Stomach (tissue), 9 donors: ENCODE measurements around the gene CHMP3. TPM values are rescaled to one million over a fixed set of nuclear protein-coding genes. Genes with fewer than 3 reads are reported as not detected.

Experiments used
- DNase-seq, 2 donors: peaks; one replicate each; pipeline versions ENCODE4 v3.0.0 to v3.0.0-alpha.2; 2013 to 2019
- H3K27ac ChIP-seq, 5 donors: fragments of 200-600 bp in 4 of 5; sonication (generic) in 4 of 5; one replicate each; pipeline ENCODE4 v1.5.1; 2013 to 2019; ENCODE audit warnings: mild to moderate bottlenecking in 1 of 5, moderate library complexity in 1 of 5
- H3K27me3 ChIP-seq, 3 donors: fragments of 200-600 bp; sonication (generic); one replicate each; pipeline ENCODE4 v1.5.1; 2017 to 2019; ENCODE audit warnings: mixed run types in 1 of 3
- H3K36me3 ChIP-seq, 4 donors: fragments of 200-600 bp; sonication (generic); 1 replicate in 3 of 4; 2 replicates in 1 of 4; pipeline ENCODE4 v1.5.1; 2016 to 2019
- H3K4me1 ChIP-seq, 4 donors: fragments of 200-600 bp; sonication (generic); one replicate each; pipeline ENCODE4 v1.5.1; 2016 to 2019
- H3K4me3 ChIP-seq, 4 donors: fragments of 200-600 bp; sonication (generic) in 3 of 4; one replicate each; pipeline ENCODE4 v1.5.1; 2016 to 2019; ENCODE audit warnings: mild to moderate bottlenecking in 1 of 4
- H3K9me3 ChIP-seq, 4 donors: fragments of 200-600 bp; sonication (generic); one replicate each; pipeline ENCODE4 v1.5.1; 2016 to 2019
- CTCF ChIP-seq, 7 experiments: fragments of 450-650 bp in 4 of 7; fragments of 200-600 bp in 3 of 7; sonication (generic) in 3 of 7; IDR thresholded peaks; one replicate each; pipeline ENCODE4 v1.5.1; 2016 to 2019; ENCODE audit warnings: antibody characterized with exemption in 7 of 7, control low read depth in 2 of 7, mild to moderate bottlenecking in 1 of 7
- EP300 ChIP-seq: sonication (generic); formaldehyde crosslinking; IDR thresholded peaks from one replicate; pipeline ENCODE4 v1.6.1; 2017; ENCODE audit warnings: antibody characterized with exemption
- POLR2A ChIP-seq, 4 donors: fragments of 450-650 bp; IDR thresholded peaks; one replicate each; pipeline ENCODE4 v1.6.1; 2016; ENCODE audit warnings: antibody characterized with exemption in 4 of 4, control low read depth in 2 of 4, mild to moderate bottlenecking in 1 of 4, moderate library complexity in 1 of 4
- POLR2AphosphoS5 ChIP-seq, 3 donors: sonication (generic); formaldehyde crosslinking; IDR thresholded peaks; one replicate each; pipeline ENCODE4 v1.6.1; 2016; ENCODE audit warnings: antibody characterized with exemption in 3 of 3
- WGBS, 5 donors: extraction: QIAGEN DNeasy Blood & Tissue Kit in 3 of 5; methylation state at CpG; one replicate each; pipeline versions ENCODE4 v1.1.5 to v1.1.7; 2013 to 2018; 5-methylcytosine and 5-hydroxymethylcytosine counted together
- intact Hi-C: fragments of 100-400 bp; cut with DNase I; formaldehyde crosslinking; loops from one replicate; pipeline ENCODE4 v1.15.1; 2023; ENCODE audit warnings: low total_unique reads
- polyA plus RNA-seq, 3 donors: library from polyadenylated mRNA; stranded (reverse); fragments of 200-250 nt; gene quantifications; one replicate each; pipeline ENCODE4 v1.2.3, GENCODE V29; 2013
- total RNA-seq, 5 donors: library from RNA; depleted of rRNA; stranded (reverse); fragments of >200 nt; gene quantifications; one replicate each; pipeline versions ENCODE4 v1.1.0 to v1.2.3, GENCODE V29; 2014 to 2016
- donor health status: healthy with polysubstance abuse.
- donor health status: Bipolar disorder and iron deficiency.
- donor health status: healthy.

The CHMP3 gene
- total and polyA plus RNA-seq, 8 donors: 25.7 to 158 (median 87.4) TPM

- intact Hi-C loops: no loop called here
- H3K36me3 ChIP-seq: no peaks in the 10 kb centered on the region
- peak overlapping the region; percentile 68 to 76 (median 70) for H3K4me3 ChIP-seq
- DNase-seq: no peak
- 73 to 80% (median 78%) methylated on average over 13 of the region's 13 CpGs for WGBS, 5 donors
- H3K9me3 ChIP-seq: no peaks in the 10 kb centered on the region
- H3K27me3 ChIP-seq: no peaks in the 10 kb centered on the region
- peak overlapping the region; percentile 67 to 99 (median 98) for H3K27ac ChIP-seq
- TF ChIP-seq EP300 (no peak), POLR2AphosphoS5 (IDR thresholded peaks at IDR 0.05) (no peak), CTCF (IDR thresholded peaks at IDR 0.05) (no peak), POLR2A (IDR thresholded peaks at IDR 0.05) (no peak)
- H3K4me1 ChIP-seq: peaks cover 14 to 42% (median 27%) of the 10 kb centered on the region in 4 donors
These were observed 413 bp upstream of the CHMP3 start for GRCh38 chr2:86563650-86564061.

GRCh38 chr2:86562485-86562921 lies 740 bp downstream of the CHMP3 start:
- DNase-seq: no peak
- peak overlapping the region; percentile 68 to 76 (median 70) for H3K4me3 ChIP-seq
- no peaks in the 10 kb centered on the region for H3K9me3 ChIP-seq
- no peaks in the 10 kb centered on the region for H3K36me3 ChIP-seq
- no peaks in the 10 kb centered on the region for H3K27me3 ChIP-seq
- H3K4me1 ChIP-seq: peaks cover 14 to 54% (median 32%) of the 10 kb centered on the region in 4 donors
- WGBS, 5 donors: 0 to 2% (median 0%) methylated on average over 16 of the region's 16 CpGs
- no peak for TF ChIP-seq CTCF (IDR thresholded peaks at IDR 0.05)
- TF ChIP-seq POLR2AphosphoS5 (IDR thresholded peaks at IDR 0.05): peak in 1 of 3 donors; percentile 21
- H3K27ac ChIP-seq: peak overlapping the region; percentile 95 to 99 (median 98)
- intact Hi-C loops: no loop called here

DNA sequence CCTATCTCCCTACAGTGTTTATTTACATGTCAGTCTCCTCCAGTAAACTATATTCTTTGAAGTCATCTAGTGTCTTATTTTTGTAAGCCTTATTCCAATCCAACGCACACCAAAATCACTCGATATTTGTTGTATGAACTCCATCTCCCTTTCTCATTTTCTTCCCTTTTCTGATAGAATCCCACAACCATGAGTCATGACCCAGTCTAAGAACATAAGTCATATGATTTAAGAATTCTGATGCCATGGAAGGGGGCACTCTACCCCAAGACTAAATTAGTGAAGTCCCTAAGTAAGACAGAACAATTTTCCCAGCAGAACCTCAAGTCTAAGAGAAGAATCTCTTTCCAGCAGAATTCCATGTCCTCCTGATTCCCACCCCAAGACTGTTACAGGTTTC lies 5.4 kb downstream of the CHMP3 start:
- no peak overlapping the region for H3K4me3 ChIP-seq
- no peak for TF ChIP-seq POLR2AphosphoS5 (IDR thresholded peaks at IDR 0.05)
- no peak for TF ChIP-seq CTCF (IDR thresholded peaks at IDR 0.05)
- no peak for TF ChIP-seq EP300
- no peak for DNase-seq
- H3K9me3 ChIP-seq: no peaks in the 10 kb centered on the region
- peaks cover 0 to 10% (median 0%) of the 10 kb centered on the region in 4 donors for H3K36me3 ChIP-seq
- intact Hi-C loops: no loop called here
- WGBS, 5 donors: 86 to 98% (median 91%) methylated on average over 2 of the region's 2 CpGs
- no peak overlapping the region for H3K27ac ChIP-seq
- no peaks in the 10 kb centered on the region for H3K27me3 ChIP-seq
- H3K4me1 ChIP-seq: peaks cover 10 to 67% (median 36%) of the 10 kb centered on the region in 4 donors

DNA sequence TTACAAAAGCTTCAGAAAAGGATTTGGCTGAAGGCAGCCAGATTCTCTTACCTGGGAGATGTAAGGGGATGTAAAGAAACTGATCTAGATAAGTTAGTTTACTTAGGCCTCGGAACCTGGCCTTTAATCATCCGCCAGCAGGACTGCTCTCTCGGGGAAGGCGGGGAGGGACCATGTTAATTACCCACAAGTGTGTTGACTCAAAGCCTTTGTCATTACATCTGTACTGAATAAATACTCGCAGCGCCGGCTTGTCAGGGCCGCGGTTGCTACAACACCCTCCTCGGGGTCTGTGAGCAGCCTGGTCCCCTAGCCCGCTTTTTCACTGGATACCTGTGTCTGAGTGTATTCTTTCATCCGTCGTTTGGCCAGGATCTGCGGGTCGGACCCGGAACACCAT lies 6.7 kb downstream of the CHMP3 start:
- peak in 1 of 2 donors; percentile 8 for DNase-seq
- H3K27ac ChIP-seq: no peak overlapping the region
- 72 to 83% (median 80%) methylated on average over 16 of the region's 16 CpGs for WGBS, 5 donors
- H3K9me3 ChIP-seq: no peaks in the 10 kb centered on the region
- H3K27me3 ChIP-seq: no peaks in the 10 kb centered on the region
- peaks cover 0 to 10% (median 0%) of the 10 kb centered on the region in 4 donors for H3K36me3 ChIP-seq
- H3K4me3 ChIP-seq: no peak overlapping the region
- H3K4me1 ChIP-seq: peaks cover 3 to 67% (median 32%) of the 10 kb centered on the region in 4 donors
- intact Hi-C loops: no loop called here
- TF ChIP-seq CTCF (IDR thresholded peaks at IDR 0.05) (no peak), EP300 (no peak), POLR2A (IDR thresholded peaks at IDR 0.05) (no peak), POLR2AphosphoS5 (IDR thresholded peaks at IDR 0.05) (no peak)
